Loucy (cell line): Measurements from ENCODE around the gene SLC6A6.

Experiments
- EZH2phosphoT487 ChIP-seq: fragments of 200-600 bp; IDR thresholded peaks from 2 replicates; pipeline ENCODE4 v1.6.1; 2018; ENCODE audit warnings: antibody characterized with exemption, mild to moderate bottlenecking, moderate library complexity, borderline replicate concordance
- TF ChIP-seq, protein P1 (sequence below): fragments of 200-600 bp; sonication (generic); conservative IDR thresholded peaks from 2 replicates; pipeline ENCODE4 v1.5.1; 2014; ENCODE audit warnings: mild to moderate bottlenecking, antibody characterized with exemption, low read length

DNA sequence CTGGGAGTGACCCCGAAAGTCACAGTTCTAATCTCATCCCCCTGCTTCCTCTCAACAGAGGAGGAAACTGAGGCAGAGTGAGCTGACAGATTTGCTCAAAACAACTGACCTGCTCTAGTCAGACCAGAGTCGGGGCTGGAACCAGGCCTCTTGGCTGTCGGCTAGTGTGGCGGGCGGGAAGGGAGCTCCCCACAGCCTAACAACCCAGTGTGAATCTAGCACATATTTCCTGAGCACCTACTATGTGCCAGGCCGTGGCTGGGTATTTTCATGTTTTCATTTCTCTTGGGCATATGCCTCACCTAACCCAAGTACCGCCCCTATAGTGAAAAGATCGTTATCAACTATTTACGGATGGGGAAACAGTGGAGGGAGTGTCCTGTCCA, 110.5 kb downstream of the SLC6A6 start:
- TF ChIP-seq, protein P1, sequence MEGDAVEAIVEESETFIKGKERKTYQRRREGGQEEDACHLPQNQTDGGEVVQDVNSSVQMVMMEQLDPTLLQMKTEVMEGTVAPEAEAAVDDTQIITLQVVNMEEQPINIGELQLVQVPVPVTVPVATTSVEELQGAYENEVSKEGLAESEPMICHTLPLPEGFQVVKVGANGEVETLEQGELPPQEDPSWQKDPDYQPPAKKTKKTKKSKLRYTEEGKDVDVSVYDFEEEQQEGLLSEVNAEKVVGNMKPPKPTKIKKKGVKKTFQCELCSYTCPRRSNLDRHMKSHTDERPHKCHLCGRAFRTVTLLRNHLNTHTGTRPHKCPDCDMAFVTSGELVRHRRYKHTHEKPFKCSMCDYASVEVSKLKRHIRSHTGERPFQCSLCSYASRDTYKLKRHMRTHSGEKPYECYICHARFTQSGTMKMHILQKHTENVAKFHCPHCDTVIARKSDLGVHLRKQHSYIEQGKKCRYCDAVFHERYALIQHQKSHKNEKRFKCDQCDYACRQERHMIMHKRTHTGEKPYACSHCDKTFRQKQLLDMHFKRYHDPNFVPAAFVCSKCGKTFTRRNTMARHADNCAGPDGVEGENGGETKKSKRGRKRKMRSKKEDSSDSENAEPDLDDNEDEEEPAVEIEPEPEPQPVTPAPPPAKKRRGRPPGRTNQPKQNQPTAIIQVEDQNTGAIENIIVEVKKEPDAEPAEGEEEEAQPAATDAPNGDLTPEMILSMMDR: no peak
- TF ChIP-seq EZH2phosphoT487: no peak
